ENCODE measurements around the gene ASAP3.

DNA sequence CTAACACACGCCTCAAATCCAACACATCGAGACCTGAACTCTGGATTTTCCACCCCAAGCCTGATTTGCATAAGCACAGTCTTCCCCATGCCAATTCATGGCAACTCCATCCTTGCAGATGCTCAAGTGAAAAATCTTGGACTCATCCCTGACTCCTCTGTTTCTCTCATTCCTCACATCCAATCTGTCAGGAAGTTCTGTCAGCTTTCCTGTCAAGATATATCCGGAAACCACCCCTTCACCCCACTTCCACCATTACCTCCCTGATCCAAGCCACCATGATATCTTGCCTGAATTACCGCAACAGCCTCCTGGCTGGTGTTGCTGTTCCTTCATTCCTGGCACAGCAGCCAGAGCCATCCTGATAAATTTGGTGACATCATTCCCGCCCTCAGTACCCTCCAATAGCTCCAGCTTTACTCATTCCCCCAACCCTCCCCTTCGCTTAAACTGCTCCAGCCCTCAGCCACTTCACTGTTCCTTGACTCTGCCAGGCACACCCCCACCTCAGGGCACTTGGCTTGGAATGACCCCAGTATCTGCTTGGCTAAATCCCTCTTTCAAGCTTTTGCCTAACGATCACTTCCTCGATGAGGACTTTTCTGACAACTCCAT lies 76.9 kb downstream of the ASAP3 start:
- TF ChIP-seq, protein P1, sequence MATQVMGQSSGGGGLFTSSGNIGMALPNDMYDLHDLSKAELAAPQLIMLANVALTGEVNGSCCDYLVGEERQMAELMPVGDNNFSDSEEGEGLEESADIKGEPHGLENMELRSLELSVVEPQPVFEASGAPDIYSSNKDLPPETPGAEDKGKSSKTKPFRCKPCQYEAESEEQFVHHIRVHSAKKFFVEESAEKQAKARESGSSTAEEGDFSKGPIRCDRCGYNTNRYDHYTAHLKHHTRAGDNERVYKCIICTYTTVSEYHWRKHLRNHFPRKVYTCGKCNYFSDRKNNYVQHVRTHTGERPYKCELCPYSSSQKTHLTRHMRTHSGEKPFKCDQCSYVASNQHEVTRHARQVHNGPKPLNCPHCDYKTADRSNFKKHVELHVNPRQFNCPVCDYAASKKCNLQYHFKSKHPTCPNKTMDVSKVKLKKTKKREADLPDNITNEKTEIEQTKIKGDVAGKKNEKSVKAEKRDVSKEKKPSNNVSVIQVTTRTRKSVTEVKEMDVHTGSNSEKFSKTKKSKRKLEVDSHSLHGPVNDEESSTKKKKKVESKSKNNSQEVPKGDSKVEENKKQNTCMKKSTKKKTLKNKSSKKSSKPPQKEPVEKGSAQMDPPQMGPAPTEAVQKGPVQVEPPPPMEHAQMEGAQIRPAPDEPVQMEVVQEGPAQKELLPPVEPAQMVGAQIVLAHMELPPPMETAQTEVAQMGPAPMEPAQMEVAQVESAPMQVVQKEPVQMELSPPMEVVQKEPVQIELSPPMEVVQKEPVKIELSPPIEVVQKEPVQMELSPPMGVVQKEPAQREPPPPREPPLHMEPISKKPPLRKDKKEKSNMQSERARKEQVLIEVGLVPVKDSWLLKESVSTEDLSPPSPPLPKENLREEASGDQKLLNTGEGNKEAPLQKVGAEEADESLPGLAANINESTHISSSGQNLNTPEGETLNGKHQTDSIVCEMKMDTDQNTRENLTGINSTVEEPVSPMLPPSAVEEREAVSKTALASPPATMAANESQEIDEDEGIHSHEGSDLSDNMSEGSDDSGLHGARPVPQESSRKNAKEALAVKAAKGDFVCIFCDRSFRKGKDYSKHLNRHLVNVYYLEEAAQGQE (IDR thresholded peaks at IDR 0.05; ENCODE audit: insufficient read depth in 1 of 2, low read depth in 2 of 2, low read length in 2 of 2): no peak
- TF ChIP-seq TAF1 (IDR thresholded peaks at IDR 0.05; ENCODE audit: borderline replicate concordance, insufficient read depth, low read length) (no peak), POLR2AphosphoS5 (IDR thresholded peaks at IDR 0.05; ENCODE audit: low read depth, low read length) (no peak), SIN3A (IDR thresholded peaks at IDR 0.05; ENCODE audit: borderline replicate concordance, insufficient read depth, low read length) (no peak), FOXP2 (optimal IDR thresholded peaks at IDR 0.05; ENCODE audit: borderline replicate concordance, extremely low read depth, extremely low read length, insufficient read depth) (no peak)
